GM19193 (cell line): ENCODE results near the gene MRAP.

ENCODE experiments used
- POLR2A ChIP-seq: IDR thresholded peaks from 4 replicates; pipeline ENCODE4 v1.6.1; 2011; ENCODE audit not compliant: insufficient read depth, insufficient read length; ENCODE audit errors: extremely low read depth

MRAP gene

DNA sequence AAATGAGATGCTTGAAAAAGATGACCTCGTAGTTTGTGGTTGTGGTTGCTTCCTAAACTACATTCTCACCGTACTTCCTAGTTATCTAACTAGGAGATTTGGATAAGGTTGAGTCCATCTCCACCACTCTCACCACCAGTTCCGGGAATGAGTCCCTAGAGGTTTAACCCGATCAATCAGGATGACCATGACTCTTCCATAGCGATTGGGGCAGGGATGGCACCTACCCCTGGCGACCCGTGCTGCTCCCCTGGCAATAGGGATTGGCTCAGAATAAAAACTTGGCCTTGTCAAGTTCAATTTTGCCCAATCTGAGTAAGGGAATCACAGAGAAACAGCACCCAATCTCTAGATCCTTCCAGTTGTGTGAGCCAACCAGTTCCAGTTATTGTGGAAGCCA lies 17.1 kb upstream of the MRAP start:
- no peak for TF ChIP-seq POLR2A

DNA sequence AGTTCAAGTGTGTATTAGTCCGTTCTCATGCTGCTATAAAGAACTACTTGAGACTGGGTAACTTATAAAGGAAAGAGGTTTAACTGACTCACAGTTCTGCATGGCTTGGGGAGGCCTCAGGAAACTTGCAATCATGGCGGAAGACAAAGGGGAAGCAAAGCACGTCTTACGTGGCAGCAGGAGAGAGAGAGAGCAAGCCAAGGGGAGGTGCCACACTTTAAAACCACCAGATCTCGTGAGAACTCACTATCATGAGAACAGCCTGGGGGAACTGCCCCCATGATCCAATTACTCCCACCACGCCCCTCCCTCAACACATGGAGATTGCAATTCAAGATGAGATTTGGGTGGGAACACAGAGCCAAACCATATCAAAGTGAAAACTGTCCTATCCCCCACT lies 15.7 kb upstream of the MRAP start:
- no peak for TF ChIP-seq POLR2A

DNA sequence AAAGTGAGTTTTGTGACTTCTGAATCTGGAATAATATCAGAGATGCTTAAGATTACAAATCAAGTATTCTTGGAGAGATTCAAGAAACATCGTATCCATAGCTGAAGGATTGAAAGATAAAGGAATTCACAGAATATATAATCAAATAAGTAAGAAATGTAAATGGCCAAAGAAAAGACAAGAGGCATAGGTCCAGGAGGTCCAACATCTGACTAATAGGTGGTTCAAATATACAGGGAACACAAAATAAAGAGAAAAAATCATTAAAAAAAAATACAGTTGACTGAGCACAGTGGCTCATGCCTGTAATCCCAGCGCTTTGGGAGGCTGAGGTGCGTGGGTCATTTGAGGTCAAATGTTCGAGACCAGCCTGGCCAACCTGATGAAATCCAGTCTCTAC lies 13.2 kb upstream of the MRAP start:
- TF ChIP-seq POLR2A, result no peak

DNA sequence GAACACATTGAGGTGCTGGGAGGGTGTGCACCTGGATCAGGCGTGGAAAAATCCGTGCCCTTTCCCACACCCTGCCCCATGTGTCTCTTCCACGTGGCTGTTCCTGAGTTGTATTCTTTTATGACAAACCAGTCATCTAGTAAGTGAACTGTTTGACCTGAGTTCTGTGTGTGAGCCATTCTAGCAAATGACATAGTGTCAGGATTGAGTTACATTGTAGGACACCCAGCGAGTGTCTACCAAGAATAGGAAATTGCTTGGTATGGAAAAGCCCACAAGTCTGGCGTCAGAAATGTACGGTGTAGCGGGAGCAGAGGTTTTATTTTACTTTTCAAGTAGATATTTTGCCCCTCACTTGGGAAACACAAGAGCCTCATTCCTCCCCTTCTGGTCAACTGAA lies 1.2 kb upstream of the MRAP start:
- TF ChIP-seq POLR2A, result no peak

DNA sequence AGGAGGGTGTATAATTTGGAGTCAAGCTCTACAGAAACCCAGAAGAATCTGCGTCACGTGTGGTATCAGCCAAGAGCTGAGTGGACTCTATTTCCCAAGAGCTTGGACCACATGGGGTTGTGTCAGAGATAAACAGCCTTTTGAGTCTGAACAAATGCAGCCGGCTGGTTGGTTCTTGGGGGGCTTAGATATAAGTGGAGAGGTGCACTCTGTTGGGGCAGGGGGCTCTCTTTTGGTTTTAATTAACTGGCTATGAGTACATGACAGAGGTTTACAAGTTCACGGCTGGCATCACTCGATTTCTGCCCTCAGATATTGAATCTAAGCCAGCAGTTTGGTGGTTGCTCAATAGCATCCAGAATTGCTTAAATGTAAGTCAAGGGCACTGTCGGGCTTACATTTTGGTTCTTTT lies 501 bp upstream of the MRAP start:
- TF ChIP-seq POLR2A, result no peak

DNA sequence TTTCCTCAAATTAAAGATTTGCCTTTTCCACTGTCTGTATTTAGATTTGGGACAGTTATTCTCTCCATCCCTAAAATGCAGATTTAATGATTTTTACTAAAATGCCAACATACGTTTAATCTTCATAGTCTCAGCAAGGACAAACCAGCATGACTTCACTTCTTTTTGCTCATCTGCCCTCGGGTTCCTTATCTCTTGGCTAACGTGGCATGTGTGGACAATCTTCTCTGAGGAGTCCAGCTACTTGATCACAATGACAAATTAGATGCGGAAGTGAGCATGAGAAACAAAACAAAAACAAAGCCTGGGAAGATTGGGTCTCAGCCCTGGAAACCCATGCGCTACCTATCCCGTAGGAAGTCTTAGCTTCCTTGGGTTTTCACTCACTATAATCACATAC lies 1.0 kb downstream of the MRAP start:
- no peak for TF ChIP-seq POLR2A

- no peak for TF ChIP-seq POLR2A
Measured at GRCh38 chr21:32300117-32300681, 1.5 kb downstream of the MRAP start.

DNA sequence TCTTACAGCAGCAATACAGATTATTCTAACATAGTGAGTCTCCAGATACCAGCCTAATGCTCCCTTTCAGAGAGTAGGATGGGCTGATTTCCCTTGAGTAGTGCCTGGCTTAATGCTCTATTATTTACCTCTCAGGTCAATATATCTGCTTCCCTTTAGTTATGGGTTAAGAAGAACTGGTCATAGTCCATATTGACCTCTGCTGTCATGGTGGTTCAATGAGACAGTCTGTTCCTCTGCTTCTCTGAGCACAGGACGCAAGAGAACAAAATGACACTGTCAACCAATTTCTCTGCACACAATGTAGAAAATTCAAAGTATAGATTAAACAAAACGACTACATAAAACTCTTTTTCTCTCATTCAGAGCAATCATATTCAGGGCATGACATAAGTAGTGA lies 2.9 kb downstream of the MRAP start:
- TF ChIP-seq POLR2A, result no peak

GRCh38 chr21:32302560-32302959 lies 3.9 kb downstream of the MRAP start:
- TF ChIP-seq POLR2A, result no peak

- TF ChIP-seq POLR2A, result no peak
Measured at GRCh38 chr21:32303385-32303784, 4.7 kb downstream of the MRAP start.

DNA sequence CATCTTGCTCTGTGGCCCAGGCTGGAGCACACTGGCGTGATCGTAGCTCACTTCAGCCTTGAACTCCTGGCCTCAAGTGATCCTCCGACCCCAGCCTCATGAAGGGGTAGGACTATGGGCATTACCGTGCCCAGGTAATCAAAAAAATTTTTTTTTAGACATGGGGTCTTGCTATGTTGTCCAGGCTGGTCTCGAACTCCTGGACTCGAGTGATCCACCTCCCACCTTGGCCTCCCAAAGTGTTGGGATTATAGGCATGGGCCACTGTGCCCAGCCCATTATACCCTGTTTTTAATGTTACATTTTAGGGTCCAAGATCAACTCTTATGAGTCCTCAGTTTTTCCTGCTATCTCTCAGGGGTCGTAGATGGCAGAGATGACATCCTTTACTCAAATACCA lies 6.3 kb downstream of the MRAP start:
- no peak for TF ChIP-seq POLR2A

DNA sequence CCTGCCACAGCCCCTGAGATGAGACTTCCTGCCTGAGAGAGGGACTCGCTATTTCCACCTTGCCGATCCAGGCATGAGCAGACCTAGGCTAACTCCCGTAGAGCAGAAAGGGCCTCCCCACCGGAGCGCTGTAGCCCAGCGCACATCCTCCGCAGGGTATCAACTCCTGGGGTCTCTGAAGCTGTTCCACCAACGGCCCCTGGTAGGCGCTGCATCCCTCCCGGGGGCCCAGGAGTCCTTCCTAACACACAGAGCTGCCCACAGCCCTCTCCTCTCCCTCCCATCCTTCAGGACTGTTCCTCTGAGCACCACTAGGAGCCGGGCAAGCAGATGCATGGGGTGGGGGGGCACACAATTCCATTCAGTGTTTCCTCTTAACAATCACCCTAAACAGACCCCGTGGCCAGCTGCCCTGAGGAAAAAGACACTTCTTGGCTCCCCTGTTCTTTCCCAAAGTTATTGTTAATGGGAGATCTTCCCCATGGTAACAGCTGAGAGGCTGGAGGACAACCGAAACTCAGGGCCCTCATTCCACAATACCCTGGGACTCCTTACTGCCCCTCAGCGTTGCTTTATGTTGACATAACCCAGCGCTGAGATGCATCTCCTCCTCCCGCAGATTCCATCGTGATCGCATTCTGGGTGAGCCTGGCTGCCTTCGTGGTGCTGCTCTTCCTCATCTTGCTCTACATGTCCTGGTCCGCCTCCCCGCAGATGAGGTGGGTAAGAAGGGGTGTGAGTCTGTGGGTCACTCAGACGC lies 7.5 kb downstream of the MRAP start:
- TF ChIP-seq POLR2A, result no peak

GRCh38 chr21:32307706-32308105 lies 9.1 kb downstream of the MRAP start:
- no peak for TF ChIP-seq POLR2A

DNA sequence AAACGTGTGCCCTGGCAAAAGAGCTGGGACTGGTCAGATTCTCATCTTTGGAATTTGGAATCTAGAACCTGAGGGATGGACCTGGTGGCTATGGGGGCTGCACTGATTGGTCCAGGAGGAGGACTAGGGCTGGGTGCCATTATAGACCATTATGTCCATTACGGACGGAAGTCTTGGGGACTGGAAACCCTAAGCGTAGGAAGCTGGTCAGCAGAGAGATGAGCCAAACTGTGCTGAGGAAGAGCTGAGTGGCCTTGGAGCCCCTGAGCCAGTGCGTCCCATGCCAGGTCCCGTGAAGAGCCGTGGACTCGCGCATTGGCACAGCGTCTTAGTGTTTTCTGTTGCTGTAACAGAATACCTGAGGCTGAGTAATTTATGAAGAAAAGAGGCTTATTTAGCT lies 10.0 kb downstream of the MRAP start:
- no peak for TF ChIP-seq POLR2A

GRCh38 chr21:32309906-32310460 lies 11.3 kb downstream of the MRAP start:
- no peak for TF ChIP-seq POLR2A

GRCh38 chr21:32311621-32312020 lies 13.0 kb downstream of the MRAP start:
- TF ChIP-seq POLR2A, result no peak
